Panc1 (cell line): Measurements from ENCODE around the gene NFATC3. TPM values are rescaled to one million over a fixed set of nuclear protein-coding genes. Genes with fewer than 3 reads are reported as not detected.

ENCODE experiments used
- ATAC-seq: fragments of 200-7000 bp; cut with Tn5 transposase; 2 replicates; pipeline ENCODE4 v1.9.1; 2020; ENCODE audit warnings: mild to moderate bottlenecking, moderate library complexity
- BruUV-seq: library from RNA; stranded (reverse); fragments of 400-500 nt; replicated peaks from 2 replicates; lab custom pipeline; 2021; lab: Mats Ljungman, UMichigan
- CTCF ChIA-PET: fragments of 300-600 bp; sonication (Branson Sonifier 250); formaldehyde crosslinking; loops from one replicate; lab custom pipeline; 2022; ENCODE audit warnings: antibody characterized with exemption; lab: Charles Lee
- POLR2A ChIA-PET: fragments of 300-600 bp; sonication (Branson Sonifier 250); formaldehyde crosslinking; loops from one replicate; lab custom pipeline; 2022; ENCODE audit warnings: antibody characterized with exemption; lab: Charles Lee
- DNase-seq: peaks from one replicate; pipeline ENCODE4 v3.0.0-alpha.2; 2010; ENCODE audit warnings: low read depth, low spot score
- H3K27ac ChIP-seq: 2 replicates; pipeline ENCODE4 v1.5.1; 2011; ENCODE audit warnings: mild to moderate bottlenecking, low read length, inconsistent platforms
- H3K27me3 ChIP-seq: fragments of 200-500 bp; sonication (Bioruptor generic); 2 replicates; pipeline ENCODE4 v1.6.0; 2014; ENCODE audit warnings: low read length, inconsistent platforms; ENCODE audit not compliant: control insufficient read depth, insufficient read depth
- H3K36me3 ChIP-seq: fragments of 200-500 bp; sonication (Bioruptor generic); 2 replicates; pipeline ENCODE4 v1.5.1; 2014; ENCODE audit warnings: inconsistent platforms, mild to moderate bottlenecking, low read length, moderate library complexity; ENCODE audit not compliant: control insufficient read depth, insufficient read depth
- H3K4me1 ChIP-seq: 2 replicates; pipeline ENCODE4 v1.5.1; 2011; ENCODE audit warnings: inconsistent platforms, mild to moderate bottlenecking, low read length, moderate library complexity; ENCODE audit not compliant: control insufficient read depth, insufficient read depth
- H3K4me3 ChIP-seq, 2 experiments: 2 replicates each; pipeline ENCODE4 v1.5.1; 2011 to 2012; ENCODE audit warnings: low read depth in 2 of 2, low read length in 2 of 2, mild to moderate bottlenecking in 2 of 2, inconsistent platforms in 1 of 2, moderate library complexity in 1 of 2
- H3K9me3 ChIP-seq: fragments of 200-500 bp; sonication (Bioruptor generic); 2 replicates; pipeline ENCODE4 v1.5.1; 2014; ENCODE audit warnings: low read depth, mild to moderate bottlenecking, inconsistent platforms, low read length, moderate library complexity; ENCODE audit not compliant: control insufficient read depth, insufficient read depth
- CTCF ChIP-seq: fragments of 450-650 bp; IDR thresholded peaks from 2 replicates; pipeline ENCODE4 v1.5.1; 2017; ENCODE audit warnings: mild to moderate bottlenecking
- POLR2AphosphoS5 ChIP-seq: IDR thresholded peaks from 2 replicates; pipeline ENCODE4 v1.6.1; 2012; ENCODE audit warnings: mild to moderate bottlenecking, low read depth, low read length, moderate library complexity
- REST ChIP-seq, 2 experiments: IDR thresholded peaks; 2 replicates each; pipeline ENCODE4 v1.6.1; 2011 to 2012; ENCODE audit warnings: low read depth in 2 of 2, control low read depth in 1 of 2, low read length in 1 of 2, mild to moderate bottlenecking in 1 of 2, moderate library complexity in 1 of 2; ENCODE audit not compliant: insufficient read depth in 1 of 2
- SIN3A ChIP-seq: IDR thresholded peaks from 2 replicates; pipeline ENCODE4 v1.6.1; 2012; ENCODE audit warnings: low read depth, mild to moderate bottlenecking, low read length, moderate library complexity, borderline replicate concordance; ENCODE audit not compliant: insufficient read depth
- TCF7L2 ChIP-seq: IDR thresholded peaks from 2 replicates; pipeline ENCODE4 v1.6.1; 2011; ENCODE audit warnings: mild to moderate bottlenecking, low read depth, low read length, inconsistent platforms
- in situ Hi-C: cut with HindIII; loops from 2 replicates; pipeline ENCODE4 v1.10.0; 2016; ENCODE audit warnings: low sequenced_read_pairs, low pct_unique_long_range_greater_than_20kb
- intact Hi-C: fragments of 100-400 bp; cut with micrococcal nuclease; formaldehyde crosslinking; loops from one replicate; pipeline ENCODE4 v1.10.0; 2022; ENCODE audit not compliant: unreplicated experiment
- total RNA-seq: library from RNA; stranded (reverse); gene quantifications from one replicate; pipeline ENCODE4 v1.2.1, GENCODE V29; 2021; ENCODE audit not compliant: unreplicated experiment

The NFATC3 gene
- total RNA-seq, 1 experiment from 2014 or later = 24.8 TPM

- DNase-seq (no peak), ATAC-seq (no peak)
- H3K27ac ChIP-seq = no peak overlapping the region
- no peak overlapping the region for H3K4me3 ChIP-seq
- H3K27me3 ChIP-seq = no peaks in the 10 kb centered on the region
- ChIA-PET POLR2A (no interaction called here), CTCF (no interaction called here)
- H3K36me3 ChIP-seq = no peaks in the 10 kb centered on the region
- intact Hi-C loops = no loop called here
- no peak for TF ChIP-seq POLR2AphosphoS5
- no peak for TF ChIP-seq REST (IDR thresholded peaks at IDR 0.05; ENCODE audit: insufficient read depth in 1 of 2, low read depth in 2 of 2, low read length in 1 of 2)
- no peak for TF ChIP-seq CTCF
- no peak for TF ChIP-seq SIN3A
- TF ChIP-seq TCF7L2 = no peak
- H3K4me1 ChIP-seq = no peaks in the 10 kb centered on the region
- in situ Hi-C loops = no loop called here
- BruUV-seq = no TSS peak
- no peaks in the 10 kb centered on the region for H3K9me3 ChIP-seq
Measured at GRCh38 chr16:68079376-68079625, 5.9 kb upstream of the NFATC3 start.

- intact Hi-C loops = no loop called here
- TF ChIP-seq REST (IDR thresholded peaks at IDR 0.05; ENCODE audit: insufficient read depth in 1 of 2, low read depth in 2 of 2, low read length in 1 of 2) (no peak), CTCF (no peak), SIN3A (no peak), POLR2AphosphoS5 (no peak), TCF7L2 (no peak)
- in situ Hi-C loops = no loop called here
- CTCF ChIA-PET = no interaction called here
- Histone ChIP-seq H3K9me3 (no peaks in the 10 kb centered on the region), H3K4me3 (no peak overlapping the region), H3K36me3 (no peaks in the 10 kb centered on the region), H3K27ac (no peak overlapping the region), H3K4me1 (no peaks in the 10 kb centered on the region), H3K27me3 (no peaks in the 10 kb centered on the region)
- BruUV-seq = no TSS peak
- DNase-seq (no peak), ATAC-seq (no peak)
- POLR2A ChIA-PET = no interaction called here
Measured at GRCh38 chr16:68079626-68080344, 5.4 kb upstream of the NFATC3 start.
